Measurements from ENCODE around the gene ZNF320. TPM values are rescaled to one million over a fixed set of nuclear protein-coding genes. Genes with fewer than 3 reads are reported as not detected.
A peak's percentile ranks its signal among the peaks of the same experiment; 100 is the strongest.
"Not testable (repeated sequence)": the region's sequence is repeated elsewhere in the genome, so short reads cannot be mapped to it uniquely, and the experiment has no call there.

Gene ZNF320
- total and polyA plus RNA-seq, 8 donors, result 3.0 to 94.6 (median 27.5) TPM; not detected in 2

DNA sequence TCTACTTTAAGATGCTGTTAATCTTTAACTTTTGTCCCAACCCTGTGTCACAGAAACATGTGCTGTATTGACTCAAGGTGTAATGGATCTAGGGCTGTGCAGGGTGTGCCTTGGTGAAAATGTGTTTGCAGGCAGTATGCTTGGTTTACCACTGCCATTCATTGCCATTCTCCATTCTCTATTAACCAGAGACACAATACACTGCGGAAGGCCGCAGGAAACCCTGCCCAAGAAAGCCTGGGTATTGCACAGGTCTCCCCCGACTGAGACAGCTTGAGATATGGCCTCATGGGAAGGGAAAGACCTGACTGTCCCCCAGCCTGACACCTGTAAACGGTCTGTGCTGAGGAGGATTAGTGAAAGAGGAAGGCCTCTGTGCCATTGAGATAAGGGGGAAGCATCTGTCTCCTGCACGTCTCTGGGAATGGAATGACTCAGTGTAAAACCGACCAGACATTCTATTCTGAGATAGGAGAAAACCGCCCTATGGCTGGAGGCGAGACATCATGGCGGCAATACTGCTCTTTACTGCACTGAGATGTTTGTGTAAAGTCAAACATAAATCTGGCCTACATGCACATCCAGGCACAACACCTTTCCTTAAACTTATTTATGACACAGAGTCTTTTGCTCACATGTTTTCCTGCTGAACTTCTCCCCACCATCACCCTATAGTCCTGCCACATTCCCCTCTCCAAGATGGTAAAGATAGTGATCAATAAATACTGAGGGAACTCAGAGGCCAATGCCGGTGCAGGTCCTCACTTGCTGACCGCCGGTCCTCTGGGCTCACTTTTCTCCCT is 38.9 kb upstream of the ZNF320 start:
- 30 to 51% (median 41%) methylated on average over 12 of the region's 12 CpGs for WGBS, 5 donors
- Histone ChIP-seq H3K36me3 (peaks cover 0 to 24% (median 6%) of the 10 kb centered on the region in 4 donors), H3K9me3 (no peaks in the 10 kb centered on the region), H3K4me3 (peak overlapping the region in 1 of 4 donors; percentile 1), H3K27ac (peak overlapping the region; percentile 79 to 95 (median 90)), H3K27me3 (no peaks in the 10 kb centered on the region), H3K4me1 (peaks cover 16 to 65% (median 51%) of the 10 kb centered on the region in 4 donors)
- intact Hi-C loops (cut with DNase I; ENCODE audit: low total_unique reads), result no loop called here
- TF ChIP-seq EP300 (IDR thresholded peaks at IDR 0.05), result no peak
- peak in 2 of 3 donors; percentile 68 to 70 for TF ChIP-seq POLR2AphosphoS5 (IDR thresholded peaks at IDR 0.05)
- TF ChIP-seq, protein P1, sequence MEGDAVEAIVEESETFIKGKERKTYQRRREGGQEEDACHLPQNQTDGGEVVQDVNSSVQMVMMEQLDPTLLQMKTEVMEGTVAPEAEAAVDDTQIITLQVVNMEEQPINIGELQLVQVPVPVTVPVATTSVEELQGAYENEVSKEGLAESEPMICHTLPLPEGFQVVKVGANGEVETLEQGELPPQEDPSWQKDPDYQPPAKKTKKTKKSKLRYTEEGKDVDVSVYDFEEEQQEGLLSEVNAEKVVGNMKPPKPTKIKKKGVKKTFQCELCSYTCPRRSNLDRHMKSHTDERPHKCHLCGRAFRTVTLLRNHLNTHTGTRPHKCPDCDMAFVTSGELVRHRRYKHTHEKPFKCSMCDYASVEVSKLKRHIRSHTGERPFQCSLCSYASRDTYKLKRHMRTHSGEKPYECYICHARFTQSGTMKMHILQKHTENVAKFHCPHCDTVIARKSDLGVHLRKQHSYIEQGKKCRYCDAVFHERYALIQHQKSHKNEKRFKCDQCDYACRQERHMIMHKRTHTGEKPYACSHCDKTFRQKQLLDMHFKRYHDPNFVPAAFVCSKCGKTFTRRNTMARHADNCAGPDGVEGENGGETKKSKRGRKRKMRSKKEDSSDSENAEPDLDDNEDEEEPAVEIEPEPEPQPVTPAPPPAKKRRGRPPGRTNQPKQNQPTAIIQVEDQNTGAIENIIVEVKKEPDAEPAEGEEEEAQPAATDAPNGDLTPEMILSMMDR (IDR thresholded peaks at IDR 0.05), result no peak
- peak in 1 of 4 donors; percentile 11 for TF ChIP-seq POLR2A (IDR thresholded peaks at IDR 0.05)
- DNase-seq, result peak; percentile 60 to 88

DNA sequence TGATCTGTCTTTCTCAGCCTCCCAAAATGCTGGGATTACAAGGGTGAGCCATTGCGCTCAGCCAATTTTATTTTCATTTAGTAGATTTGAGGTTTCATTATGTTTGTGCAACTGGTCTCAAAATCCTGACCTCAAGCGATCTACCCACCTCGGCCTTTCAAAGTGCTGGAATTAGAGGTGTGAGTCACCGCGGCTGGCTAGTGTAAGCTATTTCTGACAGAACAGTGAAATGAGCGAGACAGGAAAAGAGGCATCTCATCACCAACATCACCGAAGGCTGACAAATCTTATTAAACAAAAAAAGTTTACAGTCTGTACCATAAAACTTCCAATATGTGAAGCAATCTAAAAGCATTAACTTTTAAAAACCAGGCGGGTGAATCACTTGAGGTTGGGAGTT is 38.0 kb upstream of the ZNF320 start:
- peak; percentile 53 to 67 for DNase-seq
- peaks cover 0 to 26% (median 6%) of the 10 kb centered on the region in 4 donors for H3K36me3 ChIP-seq
- H3K9me3 ChIP-seq, result no peaks in the 10 kb centered on the region
- peak overlapping the region; percentile 79 to 95 (median 82) for H3K27ac ChIP-seq
- TF ChIP-seq, protein P1 (IDR thresholded peaks at IDR 0.05), result no peak
- TF ChIP-seq EP300 (IDR thresholded peaks at IDR 0.05) (no peak), POLR2AphosphoS5 (IDR thresholded peaks at IDR 0.05) (no peak), POLR2A (IDR thresholded peaks at IDR 0.05) (no peak)
- H3K27me3 ChIP-seq, result no peaks in the 10 kb centered on the region
- 34 to 69% (median 48%) methylated on average over 8 of the region's 8 CpGs for WGBS, 5 donors
- H3K4me3 ChIP-seq, result peak overlapping the region in 1 of 4 donors; percentile 16
- intact Hi-C loops (cut with DNase I; ENCODE audit: low total_unique reads), result no loop called here
- H3K4me1 ChIP-seq, result peaks cover 16 to 56% (median 43%) of the 10 kb centered on the region in 4 donors

DNA sequence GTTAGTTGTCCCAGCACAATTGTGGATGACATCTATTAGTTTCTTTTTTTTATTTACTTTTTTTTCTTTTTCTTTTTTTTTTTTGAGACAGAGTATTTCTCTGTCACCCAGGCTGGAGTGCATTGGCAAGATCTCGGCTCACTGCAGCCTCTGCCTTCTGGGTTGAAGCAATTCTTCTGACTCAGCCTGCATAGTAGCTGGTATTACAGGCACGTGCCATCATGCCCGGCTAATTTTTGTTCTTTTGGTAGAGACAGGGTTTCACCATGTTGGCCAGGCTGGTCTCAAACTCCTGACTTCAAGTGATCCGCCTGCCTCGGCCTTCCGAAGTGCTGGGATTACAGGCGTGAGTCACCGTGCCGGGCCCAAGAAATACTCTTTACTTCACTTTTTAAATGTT is 27.2 kb upstream of the ZNF320 start:
- 79 to 86% (median 81%) methylated on average over 9 of the region's 9 CpGs for WGBS, 5 donors
- not testable (repeated sequence) for H3K9me3 ChIP-seq

DNA sequence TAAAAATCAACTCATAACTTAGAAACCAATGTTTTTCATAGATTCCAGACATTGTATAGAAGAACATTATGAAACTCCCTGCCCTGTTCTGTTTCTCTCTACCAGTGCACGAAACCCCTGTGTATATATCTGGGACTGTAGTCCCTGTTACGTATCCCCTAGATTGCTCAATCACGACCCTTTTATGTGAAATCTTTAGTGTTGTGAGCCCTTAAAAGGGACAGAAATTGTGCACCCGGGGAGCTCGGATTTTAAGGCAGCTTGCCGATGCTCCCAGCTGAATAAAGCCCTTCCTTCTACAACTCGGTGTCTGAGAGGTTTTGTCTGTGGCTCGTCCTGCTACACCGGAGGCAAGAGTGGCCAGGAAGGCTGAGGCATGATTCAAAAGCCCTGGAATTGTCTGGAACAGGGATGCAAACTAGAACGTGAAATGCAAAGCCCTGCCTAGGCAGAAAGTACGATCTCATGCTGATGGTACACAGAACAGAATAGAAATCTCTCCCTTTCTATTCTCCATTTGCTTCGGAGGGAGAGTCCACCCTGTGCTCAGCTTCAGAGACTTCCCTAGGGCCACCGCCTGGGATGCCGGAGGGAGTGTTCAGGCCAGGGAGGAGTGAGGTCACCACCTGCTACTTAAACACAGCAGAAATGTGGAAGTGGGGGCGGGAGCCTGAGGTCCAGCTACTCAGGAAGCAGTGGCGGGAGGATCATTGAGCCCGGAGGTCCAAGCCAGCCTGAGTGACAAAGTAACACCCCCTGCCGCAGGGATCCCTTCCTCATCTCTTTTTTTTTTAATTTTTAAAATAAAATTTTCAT is 26.6 kb upstream of the ZNF320 start:
- TF ChIP-seq POLR2A (IDR thresholded peaks at IDR 0.05) (peak in 2 of 4 donors; percentile 3 to 13), POLR2AphosphoS5 (IDR thresholded peaks at IDR 0.05) (no peak)
- TF ChIP-seq, protein P1 (IDR thresholded peaks at IDR 0.05), result peak in 1 of 7 experiments; percentile 5
- H3K4me1 ChIP-seq, result peaks cover 13 to 33% (median 27%) of the 10 kb centered on the region in 4 donors
- H3K27me3 ChIP-seq, result no peaks in the 10 kb centered on the region
- peak overlapping the region; percentile 85 to 96 (median 93) for H3K27ac ChIP-seq
- WGBS, 5 donors, result 20 to 43% (median 30%) methylated on average over 18 of the region's 18 CpGs
- peak; percentile 66 to 83 for DNase-seq
- H3K4me3 ChIP-seq, result peak overlapping the region; percentile 54 to 74 (median 64)
- peaks cover 12 to 27% (median 21%) of the 10 kb centered on the region in 4 donors for H3K36me3 ChIP-seq
- no peaks in the 10 kb centered on the region for H3K9me3 ChIP-seq
- intact Hi-C loops (cut with DNase I; ENCODE audit: low total_unique reads), result no loop called here

More for the DNA sequence above, 27.2 kb upstream of the ZNF320 start:
- H3K4me3 ChIP-seq; H3K27me3 ChIP-seq; DNase-seq; intact Hi-C loops (cut with DNase I; ENCODE audit: low total_unique reads): not testable (repeated sequence)
- peaks cover 13 to 33% (median 27%) of the 10 kb centered on the region in 4 donors for H3K4me1 ChIP-seq
- peak overlapping the region; percentile 53 to 93 (median 90) for H3K27ac ChIP-seq
- H3K36me3 ChIP-seq, result peaks cover 13 to 31% (median 28%) of the 10 kb centered on the region in 4 donors

Measured in stomach (tissue), 9 donors.